Measurements from ENCODE around the gene UPF3A. TPM values are rescaled to one million over a fixed set of nuclear protein-coding genes. Genes with fewer than 3 reads are reported as not detected.

Gene UPF3A
- total and polyA plus RNA-seq, 10 of the 15 experiments (the other 5 are each of a cell fraction or from before 2014, with no cell fraction given) = 18.6 to 61.5 (median 43.3) TPM

DNA sequence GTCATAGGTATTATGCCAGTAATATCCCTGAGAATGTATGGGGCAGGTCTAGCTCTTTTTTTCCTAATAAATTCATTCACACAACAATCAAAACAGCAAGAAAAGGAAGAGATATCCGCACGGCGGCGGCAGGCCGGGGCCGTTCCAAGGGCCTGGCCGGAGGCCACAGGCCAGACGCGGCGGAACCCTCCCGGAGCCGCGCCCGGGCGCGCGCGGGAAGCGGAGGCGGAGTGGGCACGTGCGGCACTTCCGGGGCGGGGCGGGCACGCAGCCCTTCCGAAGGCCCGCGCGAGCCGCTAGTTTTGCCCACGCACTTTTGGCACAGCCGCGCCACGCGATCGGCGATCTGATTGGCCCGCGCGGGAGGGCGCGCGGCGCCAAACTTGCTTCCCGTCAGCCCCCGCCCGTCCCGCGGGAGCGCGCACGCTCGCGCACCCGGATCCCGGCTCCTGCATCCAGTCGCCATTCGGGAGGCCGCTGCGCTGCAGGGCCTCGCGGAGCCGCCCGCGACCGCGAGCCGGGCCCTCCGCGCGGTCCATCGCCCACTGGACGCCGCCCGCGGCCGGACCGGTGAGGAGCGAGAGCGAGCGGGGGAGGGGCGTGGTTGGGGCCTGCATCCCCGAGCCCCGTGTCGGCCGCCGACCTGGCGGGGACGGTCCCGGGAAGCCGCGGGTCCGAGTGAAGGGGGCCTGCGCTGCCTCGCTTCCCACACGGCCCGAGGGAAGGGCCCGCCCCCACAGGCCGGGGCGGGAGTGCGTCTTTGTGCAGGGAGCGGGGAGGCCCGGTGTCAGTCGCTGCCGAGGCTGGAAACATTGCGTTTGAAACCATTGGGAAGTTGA lies 32.9 kb downstream of the UPF3A start, which contains the start of gene CHAMP1 (continued):
- TF ChIP-seq, protein P1, sequence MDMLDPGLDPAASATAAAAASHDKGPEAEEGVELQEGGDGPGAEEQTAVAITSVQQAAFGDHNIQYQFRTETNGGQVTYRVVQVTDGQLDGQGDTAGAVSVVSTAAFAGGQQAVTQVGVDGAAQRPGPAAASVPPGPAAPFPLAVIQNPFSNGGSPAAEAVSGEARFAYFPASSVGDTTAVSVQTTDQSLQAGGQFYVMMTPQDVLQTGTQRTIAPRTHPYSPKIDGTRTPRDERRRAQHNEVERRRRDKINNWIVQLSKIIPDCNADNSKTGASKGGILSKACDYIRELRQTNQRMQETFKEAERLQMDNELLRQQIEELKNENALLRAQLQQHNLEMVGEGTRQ (IDR thresholded peaks at IDR 0.05; ENCODE audit: borderline replicate concordance, low read depth, low read length) = peak; percentile 47
- TF ChIP-seq SRF (IDR thresholded peaks at IDR 0.05; ENCODE audit: low read depth in 2 of 2, low read length in 2 of 2) = 0 out of 4 replicates have a peak, but pooled peaks of 1 of the 2 experiments have one; percentile 54
- peak; percentile 14; the same call in 1 of the 2 replicates for TF ChIP-seq SPI1 (IDR thresholded peaks at IDR 0.05; ENCODE audit: borderline replicate concordance, insufficient read depth, low read depth, low read length)
- TF ChIP-seq CHD4 (IDR thresholded peaks at IDR 0.05) = no peak
- TF ChIP-seq TCF12 (IDR thresholded peaks at IDR 0.05; ENCODE audit: low read depth, low read length) = peak; percentile 5; the same call in 1 of the 2 replicates
- TF ChIP-seq IRF4 (IDR thresholded peaks at IDR 0.05; ENCODE audit: low read depth, low read length) = 0 out of 2 replicates have a peak, but pooled peaks have one; percentile 16
- TF ChIP-seq CBFB (IDR thresholded peaks at IDR 0.05; ENCODE audit: low read depth) = peak; percentile 41; the same call in 1 of the 2 replicates
- no peak for TF ChIP-seq JUNB (IDR thresholded peaks at IDR 0.05)
- TF ChIP-seq NR2C2 (IDR thresholded peaks at IDR 0.05; ENCODE audit: borderline replicate concordance, control insufficient read depth, insufficient read length, low read depth) = no peak
- TF ChIP-seq NR2C1 (IDR thresholded peaks at IDR 0.05) = peak; percentile 32
- TF ChIP-seq ETV6 (conservative IDR thresholded peaks at IDR 0.05 in 1 of 2, IDR thresholded peaks at IDR 0.05 in 1 of 2; ENCODE audit: borderline replicate concordance in 1 of 2, low read depth in 1 of 2) = peak in 1 of 2 experiments; percentile 63; a peak in 1 of 4 replicates
- TF ChIP-seq, protein P2, sequence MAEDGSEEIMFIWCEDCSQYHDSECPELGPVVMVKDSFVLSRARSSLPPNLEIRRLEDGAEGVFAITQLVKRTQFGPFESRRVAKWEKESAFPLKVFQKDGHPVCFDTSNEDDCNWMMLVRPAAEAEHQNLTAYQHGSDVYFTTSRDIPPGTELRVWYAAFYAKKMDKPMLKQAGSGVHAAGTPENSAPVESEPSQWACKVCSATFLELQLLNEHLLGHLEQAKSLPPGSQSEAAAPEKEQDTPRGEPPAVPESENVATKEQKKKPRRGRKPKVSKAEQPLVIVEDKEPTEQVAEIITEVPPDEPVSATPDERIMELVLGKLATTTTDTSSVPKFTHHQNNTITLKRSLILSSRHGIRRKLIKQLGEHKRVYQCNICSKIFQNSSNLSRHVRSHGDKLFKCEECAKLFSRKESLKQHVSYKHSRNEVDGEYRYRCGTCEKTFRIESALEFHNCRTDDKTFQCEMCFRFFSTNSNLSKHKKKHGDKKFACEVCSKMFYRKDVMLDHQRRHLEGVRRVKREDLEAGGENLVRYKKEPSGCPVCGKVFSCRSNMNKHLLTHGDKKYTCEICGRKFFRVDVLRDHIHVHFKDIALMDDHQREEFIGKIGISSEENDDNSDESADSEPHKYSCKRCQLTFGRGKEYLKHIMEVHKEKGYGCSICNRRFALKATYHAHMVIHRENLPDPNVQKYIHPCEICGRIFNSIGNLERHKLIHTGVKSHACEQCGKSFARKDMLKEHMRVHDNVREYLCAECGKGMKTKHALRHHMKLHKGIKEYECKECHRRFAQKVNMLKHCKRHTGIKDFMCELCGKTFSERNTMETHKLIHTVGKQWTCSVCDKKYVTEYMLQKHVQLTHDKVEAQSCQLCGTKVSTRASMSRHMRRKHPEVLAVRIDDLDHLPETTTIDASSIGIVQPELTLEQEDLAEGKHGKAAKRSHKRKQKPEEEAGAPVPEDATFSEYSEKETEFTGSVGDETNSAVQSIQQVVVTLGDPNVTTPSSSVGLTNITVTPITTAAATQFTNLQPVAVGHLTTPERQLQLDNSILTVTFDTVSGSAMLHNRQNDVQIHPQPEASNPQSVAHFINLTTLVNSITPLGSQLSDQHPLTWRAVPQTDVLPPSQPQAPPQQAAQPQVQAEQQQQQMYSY (CRISPR knock-in tag; IDR thresholded peaks at IDR 0.05) = no peak
- TF ChIP-seq PML (IDR thresholded peaks at IDR 0.05; ENCODE audit: low read length) = peak; percentile 80; the same call in 1 of the 2 replicates
- peak; percentile 18; the same call in 1 of the 2 replicates for TF ChIP-seq SMC3 (IDR thresholded peaks at IDR 0.05; ENCODE audit: borderline replicate concordance, low read length)
- 0 out of 4 replicates have a peak, but pooled peaks of 1 of the 2 experiments have one; percentile 7 for TF ChIP-seq IKZF2 (IDR thresholded peaks at IDR 0.05)
- TF ChIP-seq E2F8 (IDR thresholded peaks at IDR 0.05; ENCODE audit: low read depth, partially characterized antibody) = no peak
- peak; percentile 66; the same call in 1 of the 3 replicates for TF ChIP-seq POU2F2 (IDR thresholded peaks at IDR 0.05; ENCODE audit: borderline replicate concordance, low read depth, low read length)
- TF ChIP-seq, protein P3, sequence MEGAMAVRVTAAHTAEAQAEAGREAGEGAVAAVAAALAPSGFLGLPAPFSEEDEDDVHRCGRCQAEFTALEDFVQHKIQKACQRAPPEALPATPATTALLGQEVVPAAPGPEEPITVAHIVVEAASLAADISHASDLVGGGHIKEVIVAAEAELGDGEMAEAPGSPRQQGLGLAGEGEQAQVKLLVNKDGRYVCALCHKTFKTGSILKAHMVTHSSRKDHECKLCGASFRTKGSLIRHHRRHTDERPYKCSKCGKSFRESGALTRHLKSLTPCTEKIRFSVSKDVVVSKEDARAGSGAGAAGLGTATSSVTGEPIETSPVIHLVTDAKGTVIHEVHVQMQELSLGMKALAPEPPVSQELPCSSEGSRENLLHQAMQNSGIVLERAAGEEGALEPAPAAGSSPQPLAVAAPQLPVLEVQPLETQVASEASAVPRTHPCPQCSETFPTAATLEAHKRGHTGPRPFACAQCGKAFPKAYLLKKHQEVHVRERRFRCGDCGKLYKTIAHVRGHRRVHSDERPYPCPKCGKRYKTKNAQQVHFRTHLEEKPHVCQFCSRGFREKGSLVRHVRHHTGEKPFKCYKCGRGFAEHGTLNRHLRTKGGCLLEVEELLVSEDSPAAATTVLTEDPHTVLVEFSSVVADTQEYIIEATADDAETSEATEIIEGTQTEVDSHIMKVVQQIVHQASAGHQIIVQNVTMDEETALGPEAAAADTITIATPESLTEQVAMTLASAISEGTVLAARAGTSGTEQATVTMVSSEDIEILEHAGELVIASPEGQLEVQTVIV (IDR thresholded peaks at IDR 0.05; ENCODE audit: borderline replicate concordance, partially characterized antibody) = no peak

Measured in GM12878 (cell line).